22Rv1 (cell line): ENCODE results near the gene LYZL4.

Experiments used
- H3K27ac ChIP-seq: fragments of 450-650 bp; 2 replicates; pipeline ENCODE4 v1.5.1; 2017
- ZFX ChIP-seq: fragments of 450-650 bp; IDR thresholded peaks from 2 replicates; pipeline ENCODE4 v1.6.1; 2017; ENCODE audit warnings: antibody characterized with exemption, borderline replicate concordance
- TF ChIP-seq, protein P1 (sequence below): fragments of 450-650 bp; IDR thresholded peaks from 2 replicates; pipeline ENCODE4 v1.5.1; 2017; ENCODE audit warnings: mild to moderate bottlenecking

The LYZL4 gene

GRCh38 chr3:42357335-42357734, 53.1 kb downstream of the LYZL4 start:
- TF ChIP-seq, protein P1, sequence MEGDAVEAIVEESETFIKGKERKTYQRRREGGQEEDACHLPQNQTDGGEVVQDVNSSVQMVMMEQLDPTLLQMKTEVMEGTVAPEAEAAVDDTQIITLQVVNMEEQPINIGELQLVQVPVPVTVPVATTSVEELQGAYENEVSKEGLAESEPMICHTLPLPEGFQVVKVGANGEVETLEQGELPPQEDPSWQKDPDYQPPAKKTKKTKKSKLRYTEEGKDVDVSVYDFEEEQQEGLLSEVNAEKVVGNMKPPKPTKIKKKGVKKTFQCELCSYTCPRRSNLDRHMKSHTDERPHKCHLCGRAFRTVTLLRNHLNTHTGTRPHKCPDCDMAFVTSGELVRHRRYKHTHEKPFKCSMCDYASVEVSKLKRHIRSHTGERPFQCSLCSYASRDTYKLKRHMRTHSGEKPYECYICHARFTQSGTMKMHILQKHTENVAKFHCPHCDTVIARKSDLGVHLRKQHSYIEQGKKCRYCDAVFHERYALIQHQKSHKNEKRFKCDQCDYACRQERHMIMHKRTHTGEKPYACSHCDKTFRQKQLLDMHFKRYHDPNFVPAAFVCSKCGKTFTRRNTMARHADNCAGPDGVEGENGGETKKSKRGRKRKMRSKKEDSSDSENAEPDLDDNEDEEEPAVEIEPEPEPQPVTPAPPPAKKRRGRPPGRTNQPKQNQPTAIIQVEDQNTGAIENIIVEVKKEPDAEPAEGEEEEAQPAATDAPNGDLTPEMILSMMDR, result no peak
- no peak for TF ChIP-seq ZFX
- H3K27ac ChIP-seq, result no peak overlapping the region

DNA sequence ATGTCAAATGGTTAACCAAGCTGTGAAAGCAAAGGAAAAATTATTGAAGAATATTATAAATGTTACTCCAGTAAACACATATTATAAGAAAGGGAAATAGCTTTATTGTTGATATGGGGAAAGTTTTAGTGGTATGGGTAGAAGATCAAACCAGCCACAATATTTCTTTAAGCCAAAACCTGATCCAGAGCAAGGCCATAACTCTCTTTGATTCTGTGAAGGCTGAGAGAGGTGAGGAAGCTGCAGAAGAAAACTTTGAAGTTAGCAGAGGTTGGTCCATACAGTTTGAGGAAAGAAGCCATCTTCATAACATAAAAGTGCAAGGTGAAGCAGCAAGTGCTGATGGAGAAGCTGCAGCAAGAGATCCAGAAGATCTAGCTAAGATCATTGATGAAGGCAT, 54.8 kb downstream of the LYZL4 start:
- no peak overlapping the region for H3K27ac ChIP-seq
- TF ChIP-seq, protein P1, result no peak
- no peak for TF ChIP-seq ZFX

DNA sequence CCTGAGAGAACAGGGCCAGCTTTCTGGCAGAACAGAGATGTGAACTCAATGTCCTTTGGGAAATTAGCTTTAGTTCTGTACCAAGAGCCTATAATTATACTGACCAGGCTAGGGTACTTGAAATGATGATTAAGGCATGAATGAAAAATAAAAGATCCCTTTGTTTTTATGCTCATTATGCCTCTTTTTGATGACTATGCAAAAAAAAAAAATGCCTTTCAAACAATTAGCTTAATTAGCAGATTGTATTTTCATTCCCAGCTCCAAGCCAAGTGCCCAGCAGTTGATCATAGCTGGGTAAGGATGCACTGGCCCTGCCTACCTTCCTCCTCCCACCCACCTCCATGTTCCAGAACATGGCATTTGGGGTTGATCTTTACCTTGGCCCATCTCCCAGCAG, 56.8 kb downstream of the LYZL4 start:
- no peak for TF ChIP-seq ZFX
- TF ChIP-seq, protein P1, result no peak
- no peak overlapping the region for H3K27ac ChIP-seq

- TF ChIP-seq, protein P1, result no peak
- TF ChIP-seq ZFX, result no peak
- no peak overlapping the region for H3K27ac ChIP-seq
These were observed 59.2 kb downstream of the LYZL4 start for GRCh38 chr3:42351207-42351606.

DNA sequence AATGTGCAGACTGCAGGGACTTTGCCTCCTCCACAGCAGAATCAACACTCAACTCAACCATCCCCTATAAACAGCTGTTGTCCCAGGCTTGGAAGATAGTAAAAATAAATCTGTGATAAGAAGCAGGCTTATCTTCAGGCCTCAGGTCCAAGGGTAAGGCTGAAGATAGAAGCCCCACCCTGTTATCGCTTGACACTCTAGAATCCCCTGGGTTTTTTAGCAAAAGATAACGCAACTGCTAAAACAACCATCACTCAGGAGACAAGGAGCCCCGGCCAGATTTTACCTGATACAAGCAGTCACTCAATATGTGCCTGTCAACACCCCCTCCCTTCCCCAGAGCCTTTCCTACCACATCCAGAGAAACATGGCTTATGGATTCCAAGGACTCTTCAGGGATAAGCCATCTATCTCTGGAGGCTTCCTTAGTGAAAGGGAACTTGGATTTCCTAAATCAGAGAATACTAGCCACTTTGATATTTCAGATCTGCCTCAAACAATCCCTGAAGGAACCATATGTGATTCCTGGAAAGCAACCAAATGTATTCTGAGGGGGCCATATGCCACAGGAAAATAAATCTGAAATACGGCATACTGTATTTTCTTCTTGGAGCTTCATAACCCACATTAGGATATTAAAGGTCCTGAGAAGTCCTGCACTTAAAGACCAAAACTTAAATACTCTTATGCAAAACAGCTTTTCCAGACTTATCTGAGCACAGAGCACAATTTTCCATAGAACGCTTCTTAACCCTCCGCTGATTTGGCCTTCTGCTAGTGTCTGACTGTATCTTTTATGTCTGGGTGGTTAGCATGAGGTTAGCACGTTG, 60.4 kb downstream of the LYZL4 start:
- no peak for TF ChIP-seq ZFX
- TF ChIP-seq, protein P1, result no peak
- H3K27ac ChIP-seq, result no peak overlapping the region

DNA sequence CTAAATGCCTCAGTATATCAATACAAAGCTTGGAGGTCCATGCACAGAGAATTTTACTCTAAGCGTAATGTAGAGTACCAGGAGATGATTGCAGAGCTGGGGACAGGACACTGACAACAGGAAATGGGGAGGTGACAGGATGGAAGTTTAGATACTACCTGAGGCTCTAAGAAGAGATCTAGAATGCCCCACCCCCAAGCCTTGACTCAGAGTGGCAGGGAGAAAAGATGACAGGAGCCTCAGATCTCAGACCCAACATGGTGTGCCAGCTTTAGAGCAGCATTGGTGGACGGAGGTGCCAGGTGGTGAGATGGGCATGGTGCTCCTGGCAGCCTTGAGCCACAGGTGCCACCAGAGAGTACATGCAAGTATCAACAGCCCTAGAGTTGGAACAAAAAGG, 62.5 kb downstream of the LYZL4 start:
- TF ChIP-seq, protein P1, result no peak
- no peak for TF ChIP-seq ZFX

More for the DNA sequence above, 62.5 kb downstream of the LYZL4 start:
- no peak overlapping the region for H3K27ac ChIP-seq
